IPS-NIHi7 (cell line): ENCODE measurements around the gene DRICH1.
"Not testable (repeated sequence)": the region's sequence is repeated elsewhere in the genome, so short reads cannot be mapped to it uniquely, and the experiment has no call there.

Experiments
- DNase-seq: peaks from one replicate; pipeline ENCODE4 v3.0.0; 2012; ENCODE audit warnings: mixed read lengths; ENCODE audit errors: extremely low spot score

DRICH1 gene

DNA sequence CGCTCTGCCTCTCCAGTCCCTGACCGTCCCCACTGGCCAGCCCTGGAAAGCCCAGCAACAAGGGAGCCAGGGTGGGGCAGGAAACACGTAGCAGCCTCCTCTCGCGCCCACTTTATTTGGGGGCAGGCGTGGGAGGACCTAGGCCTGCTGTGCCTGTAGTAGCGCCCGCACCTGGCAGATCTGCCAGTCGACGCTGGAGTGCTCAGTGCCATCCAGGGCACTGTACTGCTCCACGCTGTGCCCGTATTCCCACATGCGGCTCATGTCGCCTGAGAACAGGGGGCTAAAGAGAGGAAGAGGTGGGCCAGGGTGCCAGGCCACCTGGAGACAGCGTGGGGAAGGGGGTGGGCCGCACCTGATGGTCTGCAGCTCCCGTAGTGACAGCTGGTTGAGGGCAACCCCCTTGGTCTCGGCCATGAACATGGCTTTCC is 17.0 kb upstream of the DRICH1 start:
- no peak for DNase-seq

DNA sequence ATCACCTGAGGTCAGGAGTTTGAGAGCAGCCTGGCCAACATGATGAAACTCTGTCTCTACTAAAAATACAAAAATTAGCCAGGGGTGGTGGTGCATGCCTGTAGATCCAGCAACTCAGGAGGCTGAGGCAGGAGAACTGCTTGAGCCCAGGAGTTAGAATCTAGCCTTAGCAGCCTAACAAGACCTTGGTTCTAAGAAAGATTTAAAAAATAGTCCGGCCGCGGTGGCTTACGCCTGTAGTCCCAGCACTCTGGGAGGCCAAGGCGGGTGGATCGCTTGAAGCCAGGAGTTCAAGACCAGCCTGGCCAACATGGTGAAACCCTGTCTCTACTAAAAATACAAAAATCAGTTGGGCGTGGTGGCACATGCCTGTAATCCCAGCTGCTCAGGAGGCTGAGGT is 14.4 kb upstream of the DRICH1 start:
- not testable (repeated sequence) for DNase-seq

DNA sequence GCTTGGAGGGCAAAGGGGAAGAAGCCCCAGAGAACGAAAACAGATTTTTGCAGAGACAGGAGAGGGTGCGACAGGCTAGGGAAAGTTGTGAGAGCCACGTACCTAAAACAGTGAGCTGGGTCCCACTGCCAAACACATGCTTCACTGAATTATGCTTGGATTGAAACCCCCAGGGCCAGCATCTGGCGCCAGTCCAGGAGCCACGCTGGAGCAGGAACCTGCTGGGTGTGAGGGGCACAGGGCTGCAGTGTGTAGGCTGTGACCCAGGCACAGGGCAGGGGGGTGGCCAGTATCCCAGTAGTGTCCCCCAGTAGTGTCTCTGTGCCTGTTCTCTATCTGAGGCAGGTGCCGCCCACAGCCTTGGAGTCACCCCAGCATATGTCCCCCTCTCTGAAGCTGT is 8.1 kb upstream of the DRICH1 start:
- not testable (repeated sequence) for DNase-seq

DNA sequence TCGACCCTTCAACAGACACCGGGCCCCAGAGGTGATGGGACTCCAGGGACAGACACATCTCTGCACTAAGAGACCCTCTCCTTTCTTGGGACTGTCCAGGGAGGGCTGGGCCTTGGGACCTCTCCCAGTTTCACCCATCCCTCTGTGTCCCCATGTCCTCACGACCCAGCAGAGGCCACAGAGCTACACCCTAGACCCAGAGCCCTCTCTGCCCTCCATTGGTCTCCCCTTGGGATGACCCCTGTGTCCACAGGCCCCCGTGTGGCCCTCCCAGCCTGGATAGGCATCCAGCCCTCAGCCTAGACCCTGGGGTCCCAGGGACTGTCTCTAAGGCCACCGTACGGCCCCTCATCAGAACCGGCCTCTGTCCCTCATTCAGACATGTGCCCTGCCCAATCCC is 7.5 kb upstream of the DRICH1 start:
- no peak for DNase-seq

DNA sequence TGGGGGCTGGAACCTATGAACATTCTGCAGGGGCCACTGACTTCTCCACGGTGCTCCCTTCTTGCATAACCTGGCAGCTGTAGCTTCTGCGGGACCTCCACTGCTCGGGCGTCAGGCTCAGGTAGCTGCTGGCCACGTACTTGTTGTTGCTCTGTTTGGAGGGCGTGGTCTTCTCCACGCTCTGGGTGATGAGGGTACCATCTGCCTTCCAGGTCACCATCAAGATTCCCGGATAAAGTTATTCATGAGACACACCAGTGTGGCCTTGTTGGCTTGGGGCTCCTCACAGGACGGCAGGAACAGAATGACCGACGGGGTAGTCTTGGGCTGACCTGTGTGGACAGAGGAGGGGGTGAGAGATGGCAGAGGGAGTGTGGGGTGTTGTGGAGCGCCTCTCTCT is 6.5 kb upstream of the DRICH1 start:
- DNase-seq = no peak

DNA sequence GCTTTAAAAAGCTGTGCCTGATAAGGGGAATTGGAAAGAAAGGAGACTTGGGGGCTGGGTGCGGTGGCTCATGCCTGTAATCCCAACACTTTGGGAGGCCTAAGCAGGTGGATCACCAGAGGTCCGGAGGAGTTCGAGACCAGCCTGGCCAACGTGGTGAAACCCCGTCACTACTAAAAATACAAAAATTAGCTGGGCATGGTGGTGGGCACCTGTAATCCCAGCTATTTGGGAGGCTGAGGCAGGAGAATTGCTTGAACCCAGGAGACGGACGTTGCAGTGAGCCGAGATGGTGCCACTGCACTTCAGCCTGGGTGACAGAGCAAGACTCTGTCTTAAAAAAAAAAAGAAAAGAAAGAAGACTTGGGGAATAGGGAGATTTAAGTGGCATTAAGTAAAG is 3.2 kb upstream of the DRICH1 start:
- not testable (repeated sequence) for DNase-seq

DNA sequence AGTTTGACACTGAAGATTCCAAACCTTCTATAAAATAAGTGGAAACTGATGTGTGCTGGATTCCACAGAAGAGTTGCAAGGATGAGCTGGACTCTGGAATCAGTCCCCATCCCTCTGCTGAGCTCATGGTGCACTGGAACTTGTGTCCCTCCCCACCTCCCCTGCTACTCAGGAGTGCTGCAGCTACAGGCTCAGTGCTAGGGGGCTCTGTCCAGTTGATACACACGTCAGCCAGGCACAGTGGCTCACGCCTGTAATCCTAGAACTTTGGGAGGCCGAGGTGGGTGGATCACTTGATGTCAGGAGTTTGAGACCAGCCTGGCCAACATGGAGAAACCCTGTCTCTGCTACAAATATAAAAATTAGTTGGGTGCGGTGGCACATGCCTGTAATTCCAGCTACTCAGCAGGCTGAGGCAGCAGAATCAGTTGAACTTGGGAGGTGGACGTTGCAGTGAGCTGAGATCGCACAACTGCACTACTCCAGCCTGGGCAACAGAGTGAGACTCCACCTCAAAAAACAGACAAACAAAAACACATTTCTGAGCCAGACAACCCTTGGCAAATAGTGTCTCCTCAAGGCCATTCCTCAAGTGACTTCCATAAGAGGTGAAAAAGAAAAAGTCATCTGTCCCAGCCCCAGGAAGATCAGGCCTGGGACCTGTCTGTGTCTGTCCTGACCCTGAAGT is 3.9 kb downstream of the DRICH1 start:
- DNase-seq = not testable (repeated sequence)

DNA sequence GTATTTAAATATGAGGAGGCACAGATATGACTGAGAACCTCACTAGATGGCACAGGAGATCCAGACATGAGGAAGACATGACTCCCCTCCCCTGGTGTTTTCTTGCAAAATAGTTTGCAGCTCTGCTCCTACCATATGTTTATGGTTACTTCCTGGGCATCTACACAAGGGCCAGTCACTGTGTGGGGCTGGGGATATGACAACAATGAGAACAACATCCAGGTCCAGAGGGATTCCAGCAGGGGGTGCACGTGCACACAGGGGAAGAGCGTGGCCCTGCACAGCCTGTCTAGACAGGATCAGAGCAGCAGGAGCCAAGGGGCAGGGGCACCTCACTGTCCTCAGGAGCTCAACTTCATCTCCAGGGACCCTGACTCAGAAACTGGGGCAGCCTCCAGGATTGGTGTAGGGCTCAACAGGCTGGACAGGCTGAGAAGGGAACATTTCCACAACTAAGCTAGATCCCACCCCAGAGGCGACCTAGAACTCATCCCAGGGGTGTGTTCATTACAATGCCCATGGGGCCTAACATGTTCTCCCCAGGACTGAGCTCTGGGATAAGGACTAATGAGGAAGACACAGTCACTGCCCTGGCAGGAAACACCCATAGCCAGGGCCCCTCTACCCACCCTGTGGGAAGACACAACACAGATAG is 4.6 kb downstream of the DRICH1 start:
- not testable (repeated sequence) for DNase-seq

DNA sequence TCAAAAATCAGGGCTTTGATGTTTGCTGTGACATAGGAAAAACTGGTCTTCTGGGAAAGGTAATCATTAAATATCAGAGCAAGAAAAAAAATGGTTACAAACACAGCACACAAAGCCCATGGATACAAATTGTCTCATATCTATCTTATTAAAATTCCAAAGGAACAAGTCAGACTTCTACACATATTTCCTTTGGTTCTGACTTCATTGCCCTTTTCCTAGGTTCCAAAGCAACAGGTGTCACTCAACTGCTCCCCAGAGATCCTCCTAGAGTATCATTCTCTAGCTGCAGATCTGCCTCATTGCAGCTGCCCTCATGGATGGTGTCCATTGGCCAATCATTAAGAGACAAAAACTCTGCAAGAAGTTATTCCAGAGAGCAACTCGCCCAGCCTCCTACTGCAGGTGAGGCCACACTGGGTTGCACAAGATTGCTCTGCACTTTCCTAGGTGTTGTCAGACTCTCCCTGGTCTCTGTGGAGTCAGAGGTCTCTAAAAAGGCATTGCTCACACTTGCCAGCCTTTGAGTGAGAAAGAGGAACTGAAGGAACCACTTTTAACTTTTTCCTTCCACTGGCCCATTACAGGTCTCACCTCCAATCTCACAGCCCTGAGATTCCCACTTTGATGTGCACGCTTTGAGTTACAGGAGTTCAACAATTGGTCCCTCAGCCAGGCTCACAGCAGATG is 5.7 kb downstream of the DRICH1 start:
- DNase-seq = no peak

DNA sequence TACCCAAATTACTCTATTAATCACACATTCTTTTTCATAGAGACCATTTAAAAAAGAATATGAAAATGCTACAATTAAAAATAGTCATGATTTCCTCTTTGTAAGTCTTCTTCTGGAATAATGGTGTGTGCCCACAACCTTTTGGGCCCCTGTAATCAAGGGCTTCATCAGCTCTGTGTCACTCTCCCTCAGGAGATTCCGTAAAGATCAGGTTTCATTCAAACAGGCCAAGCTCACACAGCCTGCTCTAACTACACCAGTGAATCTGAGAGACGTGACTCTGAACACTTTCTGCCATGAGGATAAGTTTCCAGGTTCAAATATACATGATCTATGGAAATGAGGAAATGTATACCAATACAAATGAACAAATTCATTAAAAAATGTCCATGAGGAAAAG is 9.5 kb downstream of the DRICH1 start:
- DNase-seq = no peak

DNA sequence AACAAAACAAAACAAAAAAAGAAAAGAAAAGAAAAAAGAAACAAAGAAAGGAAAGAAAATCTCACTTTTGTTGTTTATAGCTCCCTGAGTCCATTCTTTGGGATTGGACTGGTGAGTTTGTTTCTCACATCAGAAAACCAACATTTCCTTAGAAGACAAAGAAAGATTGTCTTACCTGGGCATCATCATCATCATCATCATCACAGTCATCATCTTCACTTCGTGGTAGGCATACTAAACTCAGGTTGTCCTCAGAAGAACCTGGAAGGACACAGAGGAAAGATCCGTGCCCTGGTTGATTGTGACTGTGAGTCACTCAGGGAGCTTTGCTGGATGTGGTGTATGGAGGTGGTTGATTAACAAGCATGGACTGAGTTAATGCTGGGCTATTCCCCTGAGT is 10.2 kb downstream of the DRICH1 start:
- not testable (repeated sequence) for DNase-seq

DNA sequence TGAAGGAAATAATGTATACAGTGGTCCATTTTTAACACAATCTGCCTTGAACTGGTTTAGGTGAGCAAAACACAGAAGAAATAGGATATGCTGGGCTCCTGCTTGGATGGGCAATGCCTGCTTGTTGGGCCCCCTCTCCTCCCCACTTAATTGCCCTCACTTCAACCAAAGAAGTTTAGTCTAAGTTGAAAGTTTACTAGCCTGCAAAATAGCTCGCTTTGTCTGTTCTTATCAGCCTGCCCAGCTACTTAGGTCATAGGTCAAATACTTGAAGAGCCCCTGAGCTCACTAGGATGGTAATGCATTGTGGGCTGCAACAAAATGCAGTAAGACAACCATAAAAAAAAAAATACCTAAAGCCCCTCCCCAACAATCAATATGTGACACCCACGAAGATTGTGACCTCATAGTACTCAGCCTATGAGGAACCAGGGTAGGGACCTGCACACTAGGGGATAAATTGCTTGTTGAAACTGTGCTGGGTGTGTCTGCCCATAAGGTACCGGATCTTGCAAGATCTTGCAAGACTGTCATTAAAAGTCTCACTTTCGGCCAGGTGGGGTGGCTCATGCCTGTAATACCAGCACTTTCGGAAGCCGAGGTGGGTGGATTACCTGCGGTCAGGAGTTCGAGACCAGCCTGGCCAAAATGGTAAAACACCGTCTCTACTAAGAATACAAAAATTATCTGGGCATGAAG is 10.9 kb downstream of the DRICH1 start:
- DNase-seq = no peak

DNA sequence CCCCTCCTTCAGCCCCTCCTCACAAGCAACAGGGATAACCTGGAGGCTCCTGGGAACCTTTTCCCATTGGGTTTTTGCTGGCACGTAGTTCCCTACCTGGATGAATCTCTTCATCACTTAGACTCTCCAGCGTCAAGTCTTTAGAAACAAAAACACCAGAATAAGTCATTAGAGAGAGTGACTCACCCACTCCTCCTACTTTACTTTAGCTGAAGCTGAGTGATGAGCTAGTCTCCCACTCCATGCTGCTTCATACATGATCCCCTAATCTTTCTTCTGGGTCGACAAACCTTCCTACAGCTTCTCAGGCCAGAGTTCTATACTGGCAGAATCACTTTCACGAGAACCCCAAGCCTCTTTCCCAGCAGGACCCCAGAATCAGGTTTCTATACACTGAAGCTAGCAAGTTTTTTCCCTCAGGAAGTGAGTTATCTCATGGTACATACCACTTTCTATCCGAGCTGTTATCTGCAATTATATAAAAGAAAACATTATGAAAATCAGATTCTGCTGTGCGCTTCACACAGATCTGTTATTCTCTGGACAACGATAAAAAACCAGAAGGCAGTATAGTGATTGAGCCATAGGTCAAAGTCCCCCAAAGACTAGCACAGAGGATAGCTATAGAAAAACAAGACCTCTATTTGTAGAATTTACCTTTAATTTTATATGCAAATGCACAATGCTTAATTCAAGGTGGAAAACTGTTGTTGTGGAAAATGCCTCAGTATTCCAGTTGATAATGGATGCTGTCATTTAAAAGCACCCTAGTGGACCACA is 18.7 kb downstream of the DRICH1 start:
- DNase-seq = no peak

DNA sequence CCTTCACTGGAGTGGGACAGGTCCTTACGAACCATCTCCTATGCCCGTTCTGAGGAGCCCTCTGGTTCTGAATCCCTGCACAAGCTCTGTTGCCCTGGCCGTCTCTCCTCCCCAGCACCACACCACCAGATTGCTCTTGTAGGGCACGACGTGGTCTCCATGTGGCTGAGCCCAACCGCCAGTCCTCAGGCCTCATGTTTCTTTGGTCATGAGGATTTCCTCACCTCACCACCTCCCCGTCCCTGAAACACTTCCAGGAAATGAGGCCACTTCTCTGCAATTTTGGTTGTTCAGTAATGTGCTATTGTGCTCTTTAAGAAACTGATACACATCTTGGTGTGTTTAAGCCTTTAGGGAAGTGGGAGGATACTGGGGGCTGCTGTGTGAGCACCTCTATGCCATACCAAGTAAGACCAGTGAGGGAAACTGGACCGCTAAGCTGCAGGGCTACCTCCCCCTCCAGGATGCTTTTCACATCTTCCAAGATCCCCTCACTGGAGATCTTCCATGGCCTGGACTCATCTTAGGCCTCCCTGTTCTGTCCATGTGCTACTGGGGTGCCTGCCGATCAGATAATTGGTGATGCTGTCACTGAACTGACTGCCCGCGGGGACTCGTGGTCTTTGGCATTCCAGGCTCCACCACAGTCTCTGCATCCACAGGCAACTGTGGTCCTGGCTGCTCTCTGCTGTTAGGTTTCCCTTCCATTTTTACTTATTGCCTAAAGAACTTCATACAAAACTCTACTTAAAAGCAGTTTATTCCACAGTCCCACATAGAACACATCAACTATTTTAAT is 21.9 kb downstream of the DRICH1 start:
- no peak for DNase-seq

DNA sequence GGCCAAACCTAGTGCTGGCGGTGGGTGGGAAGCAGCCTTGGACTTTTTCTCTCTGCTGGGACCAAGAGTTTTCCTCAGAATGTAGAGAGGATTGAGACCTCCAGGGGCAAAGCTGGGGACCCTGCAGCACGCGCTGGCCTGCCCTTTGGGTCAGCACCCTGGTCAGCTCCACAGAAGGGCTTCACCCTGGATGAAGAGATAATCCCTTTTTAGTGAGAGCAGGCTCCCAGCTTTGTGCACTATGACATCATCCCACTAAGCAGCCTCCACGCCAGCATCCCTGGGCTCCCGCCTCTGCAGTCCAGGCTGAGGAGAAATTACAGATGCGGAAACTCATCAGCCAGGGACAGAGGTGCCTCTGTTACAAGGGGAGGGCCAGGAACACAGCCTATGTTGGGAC is 23.5 kb downstream of the DRICH1 start:
- peak; percentile 80 for DNase-seq

DNA sequence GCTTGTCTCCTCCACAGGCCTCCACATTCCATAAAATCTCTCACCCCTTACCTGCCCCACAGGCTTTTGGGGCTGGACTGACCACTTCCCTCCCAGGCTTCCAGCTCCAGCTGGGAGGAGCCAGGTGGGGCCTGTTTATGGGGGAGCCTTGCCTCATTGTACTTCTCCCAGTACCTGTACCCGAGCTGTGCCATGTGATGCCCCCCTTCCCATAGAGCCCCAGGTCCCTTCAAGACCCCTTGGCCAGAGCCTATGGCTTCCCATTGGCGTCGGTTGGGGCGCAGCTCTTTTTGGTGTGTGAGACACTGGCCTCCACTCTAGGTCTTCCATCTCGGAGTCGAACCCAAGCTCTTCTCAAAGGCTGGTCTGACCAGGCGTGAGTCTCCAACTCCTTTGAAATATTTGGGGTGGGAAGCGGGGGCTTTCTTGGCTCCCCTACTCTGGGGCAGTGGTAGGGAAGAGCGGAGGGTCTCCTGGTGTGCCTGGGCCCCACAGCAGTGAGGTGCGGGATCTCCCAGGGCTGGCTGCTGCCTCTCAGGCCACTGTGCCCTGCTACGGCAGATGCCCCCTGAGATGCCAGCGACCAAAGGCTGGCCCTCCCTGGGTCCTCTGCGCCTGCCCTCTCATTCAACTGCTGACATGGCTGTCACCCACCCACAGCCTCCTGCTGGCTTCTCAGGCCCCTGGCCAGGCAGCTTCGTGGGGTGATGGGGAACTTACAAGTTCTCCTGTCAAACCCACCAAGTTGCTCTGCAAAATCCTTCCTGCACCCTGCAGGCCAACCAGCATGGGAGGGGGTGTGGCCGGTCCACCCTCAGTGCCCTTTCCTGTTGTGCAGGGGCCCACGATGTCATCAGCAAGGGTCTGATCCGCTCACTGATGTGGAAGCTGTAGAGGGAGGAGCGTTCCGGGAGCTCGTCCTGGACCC is 25.7 kb downstream of the DRICH1 start:
- no peak for DNase-seq

DNA sequence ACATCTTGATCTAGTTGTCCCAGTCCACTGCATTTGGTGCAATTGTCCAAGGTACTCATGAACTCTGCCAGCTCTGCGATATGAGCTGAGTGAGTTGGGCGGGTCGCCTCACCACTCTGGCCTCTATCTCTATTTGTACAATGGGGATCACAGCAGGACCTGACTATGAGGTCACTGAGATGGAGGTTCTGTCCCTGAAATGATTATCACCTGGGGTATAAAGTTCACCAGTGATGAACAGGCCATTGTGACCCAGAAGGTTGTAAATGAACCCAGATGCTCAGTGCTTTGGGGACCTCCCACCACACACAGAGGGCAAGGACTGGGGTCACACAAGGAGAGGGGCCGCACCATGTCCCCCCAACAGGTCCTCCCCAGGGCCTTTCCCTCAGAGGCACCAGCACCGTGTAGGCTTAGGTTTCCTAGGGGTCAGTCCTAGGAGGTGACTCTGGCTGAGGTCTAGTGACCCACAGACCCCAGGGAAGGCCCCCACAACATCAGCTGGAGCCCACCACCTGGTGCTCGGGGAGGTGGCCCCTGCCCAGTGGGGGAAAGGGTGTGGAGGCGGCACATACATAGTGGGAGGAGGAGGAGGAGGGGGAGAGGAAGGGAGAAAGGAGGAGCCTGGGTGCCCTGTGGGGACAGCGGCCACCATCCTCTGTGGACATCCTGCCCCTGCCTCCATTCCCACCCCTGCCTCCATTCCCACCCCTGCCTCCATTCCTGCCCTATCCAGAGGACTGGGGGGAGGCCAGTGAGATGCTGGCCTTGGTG is 27.0 kb downstream of the DRICH1 start:
- no peak for DNase-seq

DNA sequence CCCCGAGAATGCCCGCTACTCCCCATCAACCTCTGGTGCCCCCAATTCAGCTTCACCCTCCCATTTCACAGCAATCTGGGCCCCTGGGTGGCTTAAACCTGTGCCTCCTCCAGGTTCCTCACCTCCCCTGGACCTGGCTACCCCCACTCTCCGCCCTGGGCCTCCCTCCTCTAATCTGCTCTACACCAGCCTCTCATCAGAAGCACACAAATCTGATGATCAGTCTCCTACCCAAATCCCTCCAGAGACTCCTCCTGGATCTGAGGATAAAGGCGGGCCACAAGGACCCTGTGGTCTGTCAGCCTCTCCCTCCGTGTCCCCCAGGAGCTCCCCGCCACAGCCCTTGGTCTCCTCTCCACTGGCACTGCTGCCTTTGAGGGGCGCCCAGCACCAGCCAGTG is 28.9 kb downstream of the DRICH1 start:
- DNase-seq = no peak
